Right lobe of liver (tissue), 4 donors: Measurements from ENCODE around the gene RHOJ.

ENCODE experiments used
- POLR2A ChIP-seq: fragments of 450-650 bp; IDR thresholded peaks from one replicate; pipeline ENCODE4 v1.6.1; 2017; ENCODE audit warnings: antibody characterized with exemption, mild to moderate bottlenecking
- TF ChIP-seq, protein P1 (sequence below), 4 donors: fragments of 200-600 bp in 3 of 4; fragments of 450-650 bp in 1 of 4; IDR thresholded peaks; one replicate each; pipeline versions ENCODE4 v1.5.1 to v1.8.0; 2016 to 2022; ENCODE audit warnings: antibody characterized with exemption in 4 of 4, mild to moderate bottlenecking in 2 of 4
- donor health status: DM: no; HTN: no; CAD: no.
- donor health status: DM: no; HTN: no; CAD: no.
- donor health status: DM: no; HTN: yes; CAD: no.

DNA sequence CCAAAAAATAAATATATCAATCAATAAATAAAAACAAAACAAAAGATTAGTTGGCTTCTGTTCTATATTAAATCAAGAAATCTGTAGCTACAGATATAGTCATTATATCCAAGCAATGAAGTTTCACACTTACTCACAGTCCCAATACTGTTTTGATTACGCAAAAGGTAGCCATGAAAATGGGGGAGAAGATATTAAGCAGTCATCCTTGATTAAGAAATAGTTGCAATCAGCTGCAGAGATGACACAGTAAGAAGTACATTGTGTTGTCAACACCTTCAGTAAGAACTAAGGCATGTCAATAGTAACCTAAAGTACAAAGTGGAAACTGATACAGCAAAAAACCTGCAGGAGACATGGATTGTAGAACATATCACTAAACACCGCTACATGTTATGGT, 11.0 kb upstream of the RHOJ start:
- TF ChIP-seq, protein P1, sequence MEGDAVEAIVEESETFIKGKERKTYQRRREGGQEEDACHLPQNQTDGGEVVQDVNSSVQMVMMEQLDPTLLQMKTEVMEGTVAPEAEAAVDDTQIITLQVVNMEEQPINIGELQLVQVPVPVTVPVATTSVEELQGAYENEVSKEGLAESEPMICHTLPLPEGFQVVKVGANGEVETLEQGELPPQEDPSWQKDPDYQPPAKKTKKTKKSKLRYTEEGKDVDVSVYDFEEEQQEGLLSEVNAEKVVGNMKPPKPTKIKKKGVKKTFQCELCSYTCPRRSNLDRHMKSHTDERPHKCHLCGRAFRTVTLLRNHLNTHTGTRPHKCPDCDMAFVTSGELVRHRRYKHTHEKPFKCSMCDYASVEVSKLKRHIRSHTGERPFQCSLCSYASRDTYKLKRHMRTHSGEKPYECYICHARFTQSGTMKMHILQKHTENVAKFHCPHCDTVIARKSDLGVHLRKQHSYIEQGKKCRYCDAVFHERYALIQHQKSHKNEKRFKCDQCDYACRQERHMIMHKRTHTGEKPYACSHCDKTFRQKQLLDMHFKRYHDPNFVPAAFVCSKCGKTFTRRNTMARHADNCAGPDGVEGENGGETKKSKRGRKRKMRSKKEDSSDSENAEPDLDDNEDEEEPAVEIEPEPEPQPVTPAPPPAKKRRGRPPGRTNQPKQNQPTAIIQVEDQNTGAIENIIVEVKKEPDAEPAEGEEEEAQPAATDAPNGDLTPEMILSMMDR (IDR thresholded peaks at IDR 0.05): no peak
- no peak for TF ChIP-seq POLR2A
